DOHH2 (cell line): Measurements from ENCODE around the gene ATP8B1.

ENCODE experiments used
- H3F3A ChIP-seq: fragments of 200-600 bp; sonication (generic), shearing (Covaris generic); 2 replicates; pipeline ENCODE4 v1.6.0; 2016; ENCODE audit warnings: antibody characterized with exemption, mild to moderate bottlenecking; ENCODE audit not compliant: control insufficient read depth, insufficient read depth
- H3K27ac ChIP-seq: fragments of 200-600 bp; sonication (generic); 2 replicates; pipeline ENCODE4 v1.5.1; 2014; ENCODE audit warnings: low read depth, mild to moderate bottlenecking, low read length, moderate library complexity
- H3K27me3 ChIP-seq: fragments of 200-600 bp; sonication (generic); 2 replicates; pipeline ENCODE4 v1.6.1; 2014; ENCODE audit warnings: mild to moderate bottlenecking, low read length, mixed read lengths; ENCODE audit not compliant: control insufficient read depth
- H3K36me3 ChIP-seq: fragments of 200-600 bp; sonication (generic); 2 replicates; pipeline ENCODE4 v1.6.1; 2014; ENCODE audit warnings: mild to moderate bottlenecking, low read length, moderate library complexity, mixed read lengths; ENCODE audit not compliant: control insufficient read depth
- H3K4me1 ChIP-seq: fragments of 200-600 bp; sonication (generic); 2 replicates; pipeline ENCODE4 v1.6.1; 2014; ENCODE audit warnings: mild to moderate bottlenecking, low read length, mixed read lengths; ENCODE audit not compliant: control insufficient read depth
- H3K4me2 ChIP-seq: fragments of 200-600 bp; sonication (generic); 2 replicates; pipeline ENCODE4 v1.6.0; 2014; ENCODE audit warnings: mild to moderate bottlenecking, low read length, moderate library complexity
- H3K4me3 ChIP-seq: fragments of 200-600 bp; sonication (generic); 2 replicates; pipeline ENCODE4 v1.5.1; 2014; ENCODE audit warnings: mild to moderate bottlenecking, low read length, mixed read lengths
- H3K79me2 ChIP-seq: fragments of 200-600 bp; sonication (generic); 2 replicates; pipeline ENCODE4 v1.6.1; 2014; ENCODE audit warnings: mild to moderate bottlenecking, low read length, mixed read lengths; ENCODE audit not compliant: control insufficient read depth
- H3K9me2 ChIP-seq: fragments of 200-600 bp; sonication (generic); replicated peaks from 2 replicates; pipeline ENCODE4 v1.6.1; 2014; ENCODE audit warnings: mild to moderate bottlenecking, low read length, mixed read lengths; ENCODE audit not compliant: control insufficient read depth
- H3K9me3 ChIP-seq: fragments of 200-600 bp; sonication (generic); 2 replicates; pipeline ENCODE4 v1.6.1; 2014; ENCODE audit warnings: antibody characterized with exemption, low read length, mixed read lengths; ENCODE audit not compliant: control insufficient read depth, insufficient read depth
- H4K20me1 ChIP-seq: fragments of 200-600 bp; sonication (generic); 2 replicates; pipeline ENCODE4 v1.6.0; 2014; ENCODE audit warnings: low read depth, mild to moderate bottlenecking, antibody characterized with exemption, low read length, moderate library complexity; ENCODE audit not compliant: control insufficient read depth, insufficient read depth
- EZH2phosphoT487 ChIP-seq: fragments of 200-600 bp; sonication (generic); IDR thresholded peaks from 2 replicates; pipeline ENCODE4 v1.6.1; 2017; ENCODE audit warnings: borderline replicate concordance, mild to moderate bottlenecking, antibody characterized with exemption, low read length, moderate library complexity, mixed read lengths
- TF ChIP-seq, protein P1 (sequence below): fragments of 200-600 bp; sonication (generic); IDR thresholded peaks from one replicate; pipeline ENCODE4 v1.5.1; 2014; ENCODE audit warnings: antibody characterized with exemption, mild to moderate bottlenecking, low read depth, low read length; ENCODE audit not compliant: poor library complexity, severe bottlenecking

ATP8B1 gene

DNA sequence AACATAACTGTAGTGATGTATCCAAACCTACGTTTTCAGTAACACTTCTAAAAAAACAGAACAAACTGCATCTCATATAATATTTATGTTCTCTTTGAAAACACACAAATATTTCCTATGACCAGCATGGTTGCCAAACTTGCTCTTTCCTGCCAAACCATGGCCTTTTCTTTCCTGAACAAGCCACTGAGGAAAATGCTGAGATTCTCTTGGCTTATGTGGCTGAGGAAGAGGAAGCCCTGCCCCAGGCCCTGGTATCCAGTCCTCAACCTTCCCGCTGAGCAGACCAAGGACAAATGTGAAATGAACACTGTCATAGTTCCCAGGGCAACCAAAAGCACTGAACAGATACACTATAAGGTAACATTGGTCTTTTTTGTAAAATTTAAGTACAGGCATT is 145.6 kb downstream of the ATP8B1 start:
- H3K4me1 ChIP-seq = peaks cover 10% of the 10 kb centered on the region
- H4K20me1 ChIP-seq = no peaks in the 10 kb centered on the region
- no peak overlapping the region for H3K4me3 ChIP-seq
- H3K9me3 ChIP-seq = peaks cover 15% of the 10 kb centered on the region; the same call in 1 of the 2 replicates
- no peaks in the 10 kb centered on the region for H3K9me2 ChIP-seq
- peaks cover 17% of the 10 kb centered on the region for H3K36me3 ChIP-seq
- TF ChIP-seq, protein P1, sequence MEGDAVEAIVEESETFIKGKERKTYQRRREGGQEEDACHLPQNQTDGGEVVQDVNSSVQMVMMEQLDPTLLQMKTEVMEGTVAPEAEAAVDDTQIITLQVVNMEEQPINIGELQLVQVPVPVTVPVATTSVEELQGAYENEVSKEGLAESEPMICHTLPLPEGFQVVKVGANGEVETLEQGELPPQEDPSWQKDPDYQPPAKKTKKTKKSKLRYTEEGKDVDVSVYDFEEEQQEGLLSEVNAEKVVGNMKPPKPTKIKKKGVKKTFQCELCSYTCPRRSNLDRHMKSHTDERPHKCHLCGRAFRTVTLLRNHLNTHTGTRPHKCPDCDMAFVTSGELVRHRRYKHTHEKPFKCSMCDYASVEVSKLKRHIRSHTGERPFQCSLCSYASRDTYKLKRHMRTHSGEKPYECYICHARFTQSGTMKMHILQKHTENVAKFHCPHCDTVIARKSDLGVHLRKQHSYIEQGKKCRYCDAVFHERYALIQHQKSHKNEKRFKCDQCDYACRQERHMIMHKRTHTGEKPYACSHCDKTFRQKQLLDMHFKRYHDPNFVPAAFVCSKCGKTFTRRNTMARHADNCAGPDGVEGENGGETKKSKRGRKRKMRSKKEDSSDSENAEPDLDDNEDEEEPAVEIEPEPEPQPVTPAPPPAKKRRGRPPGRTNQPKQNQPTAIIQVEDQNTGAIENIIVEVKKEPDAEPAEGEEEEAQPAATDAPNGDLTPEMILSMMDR = no peak
- TF ChIP-seq EZH2phosphoT487 = no peak
- no peaks in the 10 kb centered on the region for H3F3A ChIP-seq
- H3K79me2 ChIP-seq = peaks cover 90% of the 10 kb centered on the region
- H3K27me3 ChIP-seq = no peaks in the 10 kb centered on the region
- H3K4me2 ChIP-seq = no peak overlapping the region
- no peak overlapping the region for H3K27ac ChIP-seq

DNA sequence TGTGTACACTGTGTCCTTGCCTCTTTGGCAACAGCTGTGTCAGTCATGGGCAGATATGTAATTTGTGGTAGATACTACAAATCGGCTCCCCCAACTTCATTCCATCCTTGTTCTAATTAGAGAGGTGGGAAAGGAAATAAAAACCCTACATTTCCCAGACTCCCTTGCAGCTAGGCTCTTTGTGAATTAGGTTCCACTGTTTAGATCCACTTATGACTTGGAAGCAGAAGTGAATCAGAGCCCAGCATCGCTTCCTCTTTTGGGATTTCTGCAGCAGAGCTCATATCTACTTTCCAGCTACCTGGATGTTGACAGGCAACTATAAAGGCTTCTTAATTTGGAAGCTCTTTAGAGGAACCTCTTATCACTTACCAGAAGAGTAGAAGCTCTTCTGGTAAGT is 147.4 kb downstream of the ATP8B1 start:
- Histone ChIP-seq H3K27ac (no peak overlapping the region), H3K36me3 (peaks cover 20% of the 10 kb centered on the region), H3K4me1 (peaks cover 10% of the 10 kb centered on the region), H3K4me2 (no peak overlapping the region), H3K79me2 (peaks cover 94% of the 10 kb centered on the region), H3K9me2 (no peaks in the 10 kb centered on the region), H3K4me3 (no peak overlapping the region), H3K9me3 (peaks cover 15% of the 10 kb centered on the region; the same call in 1 of the 2 replicates), H3F3A (no peaks in the 10 kb centered on the region), H4K20me1 (no peaks in the 10 kb centered on the region), H3K27me3 (no peaks in the 10 kb centered on the region)
- TF ChIP-seq EZH2phosphoT487 = no peak

DNA sequence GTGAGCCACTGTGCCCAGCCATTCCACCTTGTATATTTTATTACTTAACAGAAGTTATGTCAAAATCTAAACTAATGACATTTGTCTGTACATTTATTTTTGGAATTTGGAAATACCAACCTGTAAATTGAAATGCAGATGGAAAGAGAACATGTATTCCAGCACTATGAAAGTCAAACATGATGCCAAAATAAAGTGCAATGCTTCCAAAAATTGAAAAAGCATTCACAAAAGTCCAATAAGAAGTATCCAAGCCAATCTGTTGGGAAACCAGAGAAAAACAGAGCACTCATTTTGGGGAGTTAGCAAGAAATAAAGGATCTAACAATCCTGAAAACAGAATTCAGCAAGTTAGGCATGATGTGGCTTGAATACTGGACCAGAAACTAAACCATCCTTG is 151.2 kb downstream of the ATP8B1 start:
- no peak overlapping the region for H3K4me3 ChIP-seq
- H3K36me3 ChIP-seq = peaks cover 20% of the 10 kb centered on the region
- H3K4me2 ChIP-seq = no peak overlapping the region
- peaks cover 15% of the 10 kb centered on the region; the same call in 1 of the 2 replicates for H3K9me3 ChIP-seq
- no peaks in the 10 kb centered on the region for H3K9me2 ChIP-seq
- H3F3A ChIP-seq = no peaks in the 10 kb centered on the region
- H3K79me2 ChIP-seq = peaks cover 95% of the 10 kb centered on the region
- TF ChIP-seq EZH2phosphoT487 = no peak
- TF ChIP-seq, protein P1 = no peak
- no peak overlapping the region for H3K27ac ChIP-seq
- H3K27me3 ChIP-seq = no peaks in the 10 kb centered on the region
- H3K4me1 ChIP-seq = peaks cover 10% of the 10 kb centered on the region
- no peaks in the 10 kb centered on the region for H4K20me1 ChIP-seq

DNA sequence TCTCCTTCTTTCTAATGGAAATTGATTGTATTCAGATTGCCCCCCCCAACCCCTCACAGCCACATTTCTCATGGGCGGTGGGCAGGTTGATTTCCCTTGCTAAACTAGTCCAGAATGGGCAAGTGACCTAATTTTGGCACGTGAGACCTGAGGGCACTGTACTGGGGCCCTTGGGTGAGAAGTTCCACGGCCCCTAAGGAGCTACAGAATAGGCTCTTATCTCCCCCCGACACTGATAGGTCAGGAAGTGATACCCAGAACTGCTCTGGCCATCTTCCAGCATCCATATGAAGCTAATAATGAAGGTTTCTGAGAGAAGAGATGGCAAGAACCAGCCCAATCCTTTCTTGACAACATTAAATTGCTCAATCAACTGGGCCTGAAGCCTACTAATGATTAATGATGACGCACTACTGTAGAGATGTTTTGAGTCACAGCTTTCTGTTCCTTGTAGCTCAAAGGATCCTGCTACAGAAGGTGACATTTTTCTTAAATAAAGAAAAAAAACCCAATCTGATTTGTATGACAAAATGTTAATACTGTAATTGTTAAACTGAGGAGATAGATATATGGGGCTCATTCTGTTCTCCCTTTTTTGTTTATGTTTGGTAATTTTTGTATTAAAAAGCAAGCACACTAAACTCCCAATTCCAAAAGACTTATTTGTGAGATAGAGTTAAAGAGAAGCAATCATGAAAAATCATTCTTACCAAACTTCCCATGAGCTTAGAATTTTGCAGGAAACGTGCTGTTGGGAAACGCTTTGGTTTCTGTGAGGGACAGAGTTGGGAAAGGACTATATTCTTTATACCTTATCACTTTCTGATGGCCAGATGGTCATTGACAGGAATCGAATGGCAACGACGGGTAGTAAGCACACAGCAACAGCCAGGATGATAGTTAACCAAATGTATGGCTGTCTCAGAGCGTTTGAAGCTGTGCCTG is 153.3 kb downstream of the ATP8B1 start:
- Histone ChIP-seq H4K20me1 (no peaks in the 10 kb centered on the region), H3K4me1 (no peaks in the 10 kb centered on the region), H3K27me3 (no peaks in the 10 kb centered on the region), H3K4me3 (no peak overlapping the region), H3K9me2 (no peaks in the 10 kb centered on the region), H3F3A (no peaks in the 10 kb centered on the region), H3K9me3 (peaks cover 7% of the 10 kb centered on the region; the same call in 1 of the 2 replicates), H3K36me3 (peaks cover 12% of the 10 kb centered on the region), H3K4me2 (no peak overlapping the region), H3K79me2 (peaks cover 95% of the 10 kb centered on the region), H3K27ac (no peak overlapping the region)
- TF ChIP-seq, protein P1 = no peak
- TF ChIP-seq EZH2phosphoT487 = no peak
